ENCODE measurements around the gene ERCC3. TPM values are rescaled to one million over a fixed set of nuclear protein-coding genes. Genes with fewer than 3 reads are reported as not detected.

ERCC3 gene
- total RNA-seq (2021) (69.5 and 70.2 TPM in 2 replicates), Bru-seq, nascent RNA (percentile 83 among the genes with signal in this experiment), BruChase-seq, experiment 1, labeled RNA remaining after a 2-hour chase (percentile 85 among the genes with signal in this experiment), BruChase-seq, experiment 2, labeled RNA remaining after a 6-hour chase (percentile 87 among the genes with signal in this experiment)
- long read RNA-seq, full-length matches to known transcripts = 100 of 143 reads
- long read RNA-seq, partial matches to known transcripts = 16 of 143 reads
- long read RNA-seq, other reads (novel, unspliced or antisense) = 27 of 143 reads

DNA sequence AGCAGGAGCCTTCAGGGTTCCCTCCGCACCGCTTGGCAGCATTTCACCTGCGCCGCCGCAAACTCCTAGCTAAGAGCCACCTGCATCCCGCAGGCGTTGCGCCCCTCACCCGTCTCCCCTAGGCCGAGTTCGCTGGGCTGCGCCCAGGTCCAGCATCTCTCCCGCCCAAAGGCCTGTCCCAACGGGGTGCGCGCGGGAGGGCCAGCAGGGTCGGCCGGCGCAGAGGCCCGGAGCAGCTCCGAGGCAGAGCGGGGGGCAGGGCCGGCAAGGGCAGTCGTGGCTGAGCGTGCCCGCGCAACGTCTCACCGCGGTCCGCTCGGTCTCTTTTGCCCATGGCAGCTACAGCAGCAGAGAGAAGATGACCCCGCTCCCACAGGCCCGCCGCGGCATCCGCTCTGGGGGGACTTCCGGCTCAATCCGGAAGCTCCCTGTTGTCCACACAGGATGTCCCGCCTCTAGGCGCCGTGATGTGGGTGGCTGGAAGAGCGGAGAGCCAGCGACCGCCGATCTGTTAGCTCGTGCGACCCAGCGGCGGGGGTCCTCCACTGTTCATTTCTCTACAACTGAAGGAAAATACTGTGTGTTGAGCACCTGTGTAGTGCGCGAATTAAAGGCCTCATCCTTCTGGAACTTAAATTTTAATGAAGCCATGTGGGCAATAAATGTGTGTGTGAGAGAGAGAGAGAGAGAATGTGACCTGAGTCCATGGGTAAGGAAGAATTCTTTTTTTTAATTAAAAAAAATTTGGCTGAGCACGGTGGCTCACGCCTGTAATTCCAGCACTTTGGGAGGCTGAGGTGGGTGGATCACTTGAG lies at the start of gene ERCC3:
Gene ERCC3 (minus strand): TSS at position 397 of the 815 bp plus-strand sequence. CDS start 63 bp downstream, at position 334.
- peak within 1 kb of the TSS; percentile 91 for H3K4me3 ChIP-seq (ENCODE audit: low read depth, low read length, poor library complexity, severe bottlenecking)
- CTCF ChIA-PET = interaction anchor here (0.7 to 1.9 kb wide), 3 partner anchors 97 to 356 kb away, joined by 5 to 10 read pairs (median 6); no protein-coding TSS in a partner anchor
- H3K4me1 ChIP-seq (ENCODE audit: insufficient read depth, low read length, poor library complexity, severe bottlenecking) = peaks cover 9% of the 10 kb centered on the region
- peak; percentile 93 for DNase-seq (ENCODE audit: low spot score)
- TF ChIP-seq EZH2 (IDR thresholded peaks at IDR 0.05; ENCODE audit: borderline replicate concordance, low read depth, low read length, poor library complexity, severe bottlenecking) = no peak
- TF ChIP-seq, protein P1, sequence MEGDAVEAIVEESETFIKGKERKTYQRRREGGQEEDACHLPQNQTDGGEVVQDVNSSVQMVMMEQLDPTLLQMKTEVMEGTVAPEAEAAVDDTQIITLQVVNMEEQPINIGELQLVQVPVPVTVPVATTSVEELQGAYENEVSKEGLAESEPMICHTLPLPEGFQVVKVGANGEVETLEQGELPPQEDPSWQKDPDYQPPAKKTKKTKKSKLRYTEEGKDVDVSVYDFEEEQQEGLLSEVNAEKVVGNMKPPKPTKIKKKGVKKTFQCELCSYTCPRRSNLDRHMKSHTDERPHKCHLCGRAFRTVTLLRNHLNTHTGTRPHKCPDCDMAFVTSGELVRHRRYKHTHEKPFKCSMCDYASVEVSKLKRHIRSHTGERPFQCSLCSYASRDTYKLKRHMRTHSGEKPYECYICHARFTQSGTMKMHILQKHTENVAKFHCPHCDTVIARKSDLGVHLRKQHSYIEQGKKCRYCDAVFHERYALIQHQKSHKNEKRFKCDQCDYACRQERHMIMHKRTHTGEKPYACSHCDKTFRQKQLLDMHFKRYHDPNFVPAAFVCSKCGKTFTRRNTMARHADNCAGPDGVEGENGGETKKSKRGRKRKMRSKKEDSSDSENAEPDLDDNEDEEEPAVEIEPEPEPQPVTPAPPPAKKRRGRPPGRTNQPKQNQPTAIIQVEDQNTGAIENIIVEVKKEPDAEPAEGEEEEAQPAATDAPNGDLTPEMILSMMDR (conservative IDR thresholded peaks at IDR 0.05; ENCODE audit: low read depth, low read length) = no peak
- no peaks in the 10 kb centered on the region for H3K9me3 ChIP-seq (ENCODE audit: low read depth, low read length, poor library complexity, severe bottlenecking)
- H3K36me3 ChIP-seq (ENCODE audit: insufficient read depth, low read length, poor library complexity, severe bottlenecking) = peaks cover 33% of the 10 kb centered on the region
- intact Hi-C loops (cut with micrococcal nuclease; ENCODE audit: unreplicated experiment) = loop anchor here (5.0 kb wide), 1 partner anchor 97 kb away; no protein-coding TSS in a partner anchor
- BruUV-seq (replicated peaks) = no TSS peak
- POLR2A ChIA-PET (ENCODE audit: low non-redundant PET) = interaction anchor here (0.5 kb wide), 1 partner anchor 438 kb away, joined by 3 read pairs; no protein-coding TSS in a partner anchor
- peak within 1 kb of the TSS; percentile 81 for H3K27ac ChIP-seq (ENCODE audit: low read depth, low read length, poor library complexity, severe bottlenecking)
- H3K27me3 ChIP-seq (replicated peaks; ENCODE audit: insufficient read depth, low read depth, low read length, poor library complexity) = no peaks in the 10 kb centered on the region

- CTCF ChIA-PET = no interaction called here
- TF ChIP-seq, protein P1 (conservative IDR thresholded peaks at IDR 0.05; ENCODE audit: low read depth, low read length) = no peak
- TF ChIP-seq EZH2 (IDR thresholded peaks at IDR 0.05; ENCODE audit: borderline replicate concordance, low read depth, low read length, poor library complexity, severe bottlenecking) = no peak
Observed at GRCh38 chr2:127343277-127343676, 49.3 kb upstream of the ERCC3 start.

DNA sequence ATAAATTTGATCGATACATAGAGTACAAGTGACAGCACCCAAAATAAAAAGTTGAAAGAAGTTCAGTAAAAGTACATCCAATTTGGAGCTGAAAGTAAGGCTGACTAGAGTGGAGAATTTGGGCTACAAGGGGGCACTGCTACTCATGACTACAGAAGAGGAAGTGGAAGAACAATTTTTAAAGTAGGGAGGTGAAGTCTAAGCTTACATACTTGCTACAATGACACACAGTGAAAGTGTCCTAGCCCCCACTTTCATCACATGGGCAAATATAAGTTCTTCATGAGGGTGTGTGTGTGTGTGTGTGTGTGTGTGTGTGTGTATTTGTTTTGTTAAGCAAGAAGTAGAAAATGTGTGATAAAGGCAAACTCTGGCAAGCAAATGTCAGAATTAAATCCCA lies 48.2 kb upstream of the ERCC3 start:
- POLR2A ChIA-PET (ENCODE audit: low non-redundant PET) = no interaction called here
- intact Hi-C loops (cut with micrococcal nuclease; ENCODE audit: unreplicated experiment) = no loop called here
- BruUV-seq (replicated peaks) = no TSS peak

More at GRCh38 chr2:127343277-127343676, 49.3 kb upstream of the ERCC3 start:
- BruUV-seq (replicated peaks) = no TSS peak
- no peak overlapping the region for H3K4me3 ChIP-seq (ENCODE audit: low read depth, low read length, poor library complexity, severe bottlenecking)
- no peaks in the 10 kb centered on the region for H3K36me3 ChIP-seq (ENCODE audit: insufficient read depth, low read length, poor library complexity, severe bottlenecking)
- no peak for DNase-seq (ENCODE audit: low spot score)
- POLR2A ChIA-PET (ENCODE audit: low non-redundant PET) = interaction anchor here (0.6 to 0.7 kb wide), 2 partner anchors 32 to 314 kb away, joined by 3 to 4 read pairs; no protein-coding TSS in a partner anchor
- intact Hi-C loops (cut with micrococcal nuclease; ENCODE audit: unreplicated experiment) = no loop called here
- no peak overlapping the region for H3K27ac ChIP-seq (ENCODE audit: low read depth, low read length, poor library complexity, severe bottlenecking)
- H3K4me1 ChIP-seq (ENCODE audit: insufficient read depth, low read length, poor library complexity, severe bottlenecking) = peaks cover 9% of the 10 kb centered on the region
- no peaks in the 10 kb centered on the region for H3K9me3 ChIP-seq (ENCODE audit: low read depth, low read length, poor library complexity, severe bottlenecking)
- no peaks in the 10 kb centered on the region for H3K27me3 ChIP-seq (replicated peaks; ENCODE audit: insufficient read depth, low read depth, low read length, poor library complexity)

More for the DNA sequence above, 48.2 kb upstream of the ERCC3 start:
- CTCF ChIA-PET = interaction anchor here (1.5 kb wide), 1 partner anchor 23 kb away, joined by 3 read pairs; no protein-coding TSS in a partner anchor
- Histone ChIP-seq H3K36me3 (ENCODE audit: insufficient read depth, low read length, poor library complexity, severe bottlenecking) (no peaks in the 10 kb centered on the region), H3K4me3 (ENCODE audit: low read depth, low read length, poor library complexity, severe bottlenecking) (no peak overlapping the region), H3K27me3 (replicated peaks; ENCODE audit: insufficient read depth, low read depth, low read length, poor library complexity) (no peaks in the 10 kb centered on the region), H3K4me1 (ENCODE audit: insufficient read depth, low read length, poor library complexity, severe bottlenecking) (peaks cover 3% of the 10 kb centered on the region), H3K9me3 (ENCODE audit: low read depth, low read length, poor library complexity, severe bottlenecking) (no peaks in the 10 kb centered on the region), H3K27ac (ENCODE audit: low read depth, low read length, poor library complexity, severe bottlenecking) (no peak overlapping the region)
- DNase-seq (ENCODE audit: low spot score) = no peak
- TF ChIP-seq, protein P1 (conservative IDR thresholded peaks at IDR 0.05; ENCODE audit: low read depth, low read length) = no peak
- TF ChIP-seq EZH2 (IDR thresholded peaks at IDR 0.05; ENCODE audit: borderline replicate concordance, low read depth, low read length, poor library complexity, severe bottlenecking) = no peak

Data from A673 (cell line).